ENCODE results near the gene PIK3CB.

- TF ChIP-seq POLR2A (IDR thresholded peaks at IDR 0.05) (no peak), CTCF (IDR thresholded peaks at IDR 0.05) (no peak)
Measured at GRCh38 chr3:138778643-138779042, 56.1 kb downstream of the PIK3CB start.

All from heart left ventricle (tissue), 13 donors.